ENCODE measurements around the gene IFIT1. TPM values are rescaled to one million over a fixed set of nuclear protein-coding genes. Genes with fewer than 3 reads are reported as not detected.

The IFIT1 gene
- total and polyA plus RNA-seq, 2 donors (not counting 1 experiment from before 2014, with no cell fraction given): 0.63 to 1.2 TPM

DNA sequence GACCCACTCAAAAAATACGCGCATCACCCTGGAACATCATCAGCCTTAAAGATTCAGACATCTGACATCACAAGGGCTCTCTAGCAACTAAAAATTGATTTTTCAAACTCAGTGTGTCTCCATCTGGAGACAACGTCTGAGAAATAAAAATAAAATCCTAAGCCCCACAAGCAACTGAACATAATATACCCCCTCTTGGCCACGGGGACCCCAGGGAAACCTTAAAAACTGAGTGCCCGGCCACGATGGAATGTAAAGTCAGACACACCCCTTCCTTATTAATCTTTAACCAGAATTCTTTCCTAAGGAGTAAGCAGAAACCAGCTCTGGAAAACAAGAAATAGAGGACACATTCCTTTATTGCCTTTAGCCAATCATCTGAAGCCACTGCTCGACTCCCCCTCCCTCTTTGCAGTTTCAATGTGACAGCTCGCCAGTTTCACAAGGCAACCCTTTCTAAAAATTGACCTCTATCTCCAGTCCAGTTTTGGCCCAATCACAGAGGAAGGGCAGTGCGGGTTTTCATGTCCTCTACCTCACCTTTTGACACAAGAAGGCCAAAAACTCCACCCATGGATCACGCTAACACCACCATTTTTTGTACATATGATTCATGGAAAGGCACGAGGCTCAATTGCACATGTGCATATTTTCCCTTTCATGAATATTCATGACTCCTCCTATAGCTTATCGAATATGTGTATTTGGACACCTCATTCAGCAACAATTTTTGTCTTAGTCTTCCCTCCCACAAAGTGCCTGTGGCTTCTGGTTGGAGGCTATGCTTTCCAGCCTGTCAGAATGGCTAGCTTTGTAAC is 40.4 kb upstream of the IFIT1 start:
- WGBS (ENCODE audit: insufficient coverage): 89% methylated on average over 12 of the region's 12 CpGs
- no peaks in the 10 kb centered on the region for H3K36me3 ChIP-seq (replicated peaks in 1 of 2; ENCODE audit: control extremely low read depth in 1 of 2, control insufficient read depth in 1 of 2, extremely low read depth in 1 of 2, insufficient read depth in 2 of 2, low read length in 1 of 2)
- Mint-ChIP-seq H3K9me3 (ENCODE audit: insufficient read depth) (peaks cover 4% of the 10 kb centered on the region), H3K27me3 (no peaks in the 10 kb centered on the region), H3K4me1 (peaks cover 45% of the 10 kb centered on the region), H3K27ac (no peak overlapping the region), H3K4me3 (no peak overlapping the region)
- ChIA-PET POLR2A (no interaction called here), CTCF (no interaction called here)
- H3K4me2 ChIP-seq (replicated peaks; ENCODE audit: low read depth, low read length, poor library complexity, severe bottlenecking): no peak overlapping the region
- H3K4me3 ChIP-seq (ENCODE audit: control extremely low read depth in 1 of 5, extremely low read depth in 1 of 5, insufficient read depth in 1 of 5, low read depth in 2 of 5, low read length in 4 of 5): no peak overlapping the region
- no peaks in the 10 kb centered on the region for H4K20me1 ChIP-seq (ENCODE audit: control insufficient read depth, insufficient read depth, low read length, poor library complexity, severe bottlenecking)
- H3K9me3 ChIP-seq (ENCODE audit: control extremely low read depth in 1 of 3, control insufficient read depth in 2 of 3, insufficient read depth in 1 of 3, low read length in 2 of 3): no peaks in the 10 kb centered on the region
- peaks cover 30 to 36% of the 10 kb centered on the region in 2 donors for H3K4me1 ChIP-seq (ENCODE audit: control insufficient read depth in 2 of 2, insufficient read depth in 2 of 2, low read length in 2 of 2)
- H2AFZ ChIP-seq (ENCODE audit: insufficient read depth, low read depth, low read length, poor library complexity, severe bottlenecking): no peak overlapping the region
- ATAC-seq (ENCODE audit: low read depth): no peak
- DNase-seq: no peak
- H3K79me2 ChIP-seq (ENCODE audit: control insufficient read depth, insufficient read depth, low read length): no peaks in the 10 kb centered on the region
- H3K27ac ChIP-seq (ENCODE audit: low read length in 2 of 2): no peak overlapping the region
- H3K9ac ChIP-seq (ENCODE audit: low read length): no peak overlapping the region
- no peak for TF ChIP-seq EZH2 (IDR thresholded peaks at IDR 0.05; ENCODE audit: borderline replicate concordance, insufficient read depth, low read depth, low read length, poor library complexity, severe bottlenecking)
- TF ChIP-seq, protein P1, sequence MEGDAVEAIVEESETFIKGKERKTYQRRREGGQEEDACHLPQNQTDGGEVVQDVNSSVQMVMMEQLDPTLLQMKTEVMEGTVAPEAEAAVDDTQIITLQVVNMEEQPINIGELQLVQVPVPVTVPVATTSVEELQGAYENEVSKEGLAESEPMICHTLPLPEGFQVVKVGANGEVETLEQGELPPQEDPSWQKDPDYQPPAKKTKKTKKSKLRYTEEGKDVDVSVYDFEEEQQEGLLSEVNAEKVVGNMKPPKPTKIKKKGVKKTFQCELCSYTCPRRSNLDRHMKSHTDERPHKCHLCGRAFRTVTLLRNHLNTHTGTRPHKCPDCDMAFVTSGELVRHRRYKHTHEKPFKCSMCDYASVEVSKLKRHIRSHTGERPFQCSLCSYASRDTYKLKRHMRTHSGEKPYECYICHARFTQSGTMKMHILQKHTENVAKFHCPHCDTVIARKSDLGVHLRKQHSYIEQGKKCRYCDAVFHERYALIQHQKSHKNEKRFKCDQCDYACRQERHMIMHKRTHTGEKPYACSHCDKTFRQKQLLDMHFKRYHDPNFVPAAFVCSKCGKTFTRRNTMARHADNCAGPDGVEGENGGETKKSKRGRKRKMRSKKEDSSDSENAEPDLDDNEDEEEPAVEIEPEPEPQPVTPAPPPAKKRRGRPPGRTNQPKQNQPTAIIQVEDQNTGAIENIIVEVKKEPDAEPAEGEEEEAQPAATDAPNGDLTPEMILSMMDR (IDR thresholded peaks at IDR 0.05): no peak
- H3K27me3 ChIP-seq (replicated peaks in 1 of 4; ENCODE audit: control extremely low read depth in 1 of 4, control insufficient read depth in 3 of 4, insufficient read depth in 4 of 4, low read length in 3 of 4): no peaks in the 10 kb centered on the region
- intact Hi-C loops (cut with micrococcal nuclease): no loop called here

DNA sequence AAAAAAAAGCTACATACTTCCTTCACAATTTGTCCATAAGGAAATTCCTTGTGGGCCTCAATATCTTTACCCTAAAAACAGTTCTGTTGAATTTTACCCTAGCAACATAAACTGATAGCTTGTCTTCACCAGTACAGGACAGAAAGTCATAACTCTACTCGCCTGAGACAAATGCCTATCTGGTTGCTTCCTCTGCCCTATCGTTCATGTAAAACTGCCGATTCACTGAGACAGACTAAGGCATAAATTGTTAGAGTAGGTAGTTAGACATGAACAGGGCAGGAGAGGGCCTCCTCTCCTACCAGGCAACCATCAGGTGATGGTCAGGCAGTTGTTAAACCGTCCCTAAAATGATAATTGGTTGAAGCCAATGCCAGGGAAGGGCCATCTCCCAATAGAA is 39.6 kb upstream of the IFIT1 start:
- intact Hi-C loops (cut with micrococcal nuclease): no loop called here
- no peaks in the 10 kb centered on the region for H3K79me2 ChIP-seq (ENCODE audit: control insufficient read depth, insufficient read depth, low read length)
- H2AFZ ChIP-seq (ENCODE audit: insufficient read depth, low read depth, low read length, poor library complexity, severe bottlenecking): no peak overlapping the region
- peaks cover 24 to 28% of the 10 kb centered on the region in 2 donors for H3K4me1 ChIP-seq (ENCODE audit: control insufficient read depth in 2 of 2, insufficient read depth in 2 of 2, low read length in 2 of 2)
- H3K4me3 Mint-ChIP-seq: no peak overlapping the region
- H3K27me3 Mint-ChIP-seq: no peaks in the 10 kb centered on the region
- CTCF ChIA-PET: no interaction called here
- no peak overlapping the region for H3K4me2 ChIP-seq (replicated peaks; ENCODE audit: low read depth, low read length, poor library complexity, severe bottlenecking)
- TF ChIP-seq, protein P1 (IDR thresholded peaks at IDR 0.05): no peak
- no peak for TF ChIP-seq EZH2 (IDR thresholded peaks at IDR 0.05; ENCODE audit: borderline replicate concordance, insufficient read depth, low read depth, low read length, poor library complexity, severe bottlenecking)
- H3K9ac ChIP-seq (ENCODE audit: low read length): no peak overlapping the region
- POLR2A ChIA-PET: no interaction called here
- no peaks in the 10 kb centered on the region for H3K27me3 ChIP-seq (replicated peaks in 1 of 4; ENCODE audit: control extremely low read depth in 1 of 4, control insufficient read depth in 3 of 4, insufficient read depth in 4 of 4, low read length in 3 of 4)
- H3K4me3 ChIP-seq (ENCODE audit: control extremely low read depth in 1 of 5, extremely low read depth in 1 of 5, insufficient read depth in 1 of 5, low read depth in 2 of 5, low read length in 4 of 5): no peak overlapping the region
- no peak overlapping the region for H3K27ac ChIP-seq (ENCODE audit: low read length in 2 of 2)
- peaks cover 37% of the 10 kb centered on the region for H3K4me1 Mint-ChIP-seq
- no peak overlapping the region for H3K27ac Mint-ChIP-seq
- no peaks in the 10 kb centered on the region for H3K9me3 ChIP-seq (ENCODE audit: control extremely low read depth in 1 of 3, control insufficient read depth in 2 of 3, insufficient read depth in 1 of 3, low read length in 2 of 3)
- no peaks in the 10 kb centered on the region for H3K36me3 ChIP-seq (replicated peaks in 1 of 2; ENCODE audit: control extremely low read depth in 1 of 2, control insufficient read depth in 1 of 2, extremely low read depth in 1 of 2, insufficient read depth in 2 of 2, low read length in 1 of 2)
- ATAC-seq (ENCODE audit: low read depth) (no peak), DNase-seq (no peak)
- no CpG with 5 or more reads among the region's 4 CpGs for WGBS (ENCODE audit: insufficient coverage)
- no peaks in the 10 kb centered on the region for H4K20me1 ChIP-seq (ENCODE audit: control insufficient read depth, insufficient read depth, low read length, poor library complexity, severe bottlenecking)
- peaks cover 4% of the 10 kb centered on the region for H3K9me3 Mint-ChIP-seq (ENCODE audit: insufficient read depth)

All from B cell (primary cell).